GM21526 (cell line): ENCODE results near the gene NDUFA13.

Source experiments
- ATAC-seq: cut with Tn5 transposase; IDR thresholded peaks from one replicate; pipeline ENCODE4 v1.9.1; 2021; ENCODE audit warnings: moderate library complexity; ENCODE audit not compliant: unreplicated experiment, low FRiP score

The NDUFA13 gene

GRCh38 chr19:19531951-19532805 lies 16.2 kb downstream of the NDUFA13 start:
- no peak for ATAC-seq

DNA sequence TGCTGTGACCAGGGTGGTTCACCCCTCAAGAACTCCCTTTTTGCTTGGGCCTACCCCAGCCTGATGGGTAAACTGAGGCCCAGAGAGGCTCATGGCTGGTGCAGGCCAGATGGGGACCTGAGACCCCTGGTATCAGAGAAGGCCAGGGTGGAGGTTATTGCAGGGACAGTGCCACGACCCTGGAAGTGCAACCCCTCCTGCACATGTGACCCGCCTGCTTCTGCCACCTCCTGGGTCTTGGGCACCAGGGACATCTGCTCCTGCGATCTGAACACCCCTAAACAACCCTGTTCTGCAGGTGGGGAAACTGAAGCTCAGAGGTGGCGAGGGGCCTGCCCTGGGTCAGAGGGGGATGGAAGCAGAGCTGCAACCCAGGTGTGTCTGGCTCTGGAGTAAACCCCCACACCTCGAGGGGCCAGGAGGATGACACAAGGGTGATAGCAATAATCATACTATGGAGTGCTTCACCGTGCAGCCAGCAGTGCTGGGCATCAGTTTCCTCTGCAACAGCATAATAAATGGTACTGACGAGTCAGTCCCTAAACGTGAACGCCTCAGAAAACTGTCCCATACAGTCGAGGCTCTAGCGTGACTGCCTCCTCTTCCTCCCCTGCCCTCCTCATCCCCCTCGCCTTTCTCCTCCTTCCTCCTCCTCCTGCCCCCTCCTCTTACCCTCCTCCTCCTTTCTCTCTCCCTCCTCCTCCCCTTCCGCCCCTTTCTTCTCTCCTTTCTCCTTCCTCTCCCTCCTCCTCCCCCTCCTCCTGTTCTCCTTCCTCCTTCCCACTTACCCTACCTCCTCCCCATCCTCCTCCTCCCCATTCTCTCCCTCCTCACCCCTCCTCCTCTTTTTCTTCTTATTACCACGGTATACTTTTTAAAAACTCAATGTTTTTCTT lies 17.0 kb downstream of the NDUFA13 start:
- ATAC-seq = no peak

DNA sequence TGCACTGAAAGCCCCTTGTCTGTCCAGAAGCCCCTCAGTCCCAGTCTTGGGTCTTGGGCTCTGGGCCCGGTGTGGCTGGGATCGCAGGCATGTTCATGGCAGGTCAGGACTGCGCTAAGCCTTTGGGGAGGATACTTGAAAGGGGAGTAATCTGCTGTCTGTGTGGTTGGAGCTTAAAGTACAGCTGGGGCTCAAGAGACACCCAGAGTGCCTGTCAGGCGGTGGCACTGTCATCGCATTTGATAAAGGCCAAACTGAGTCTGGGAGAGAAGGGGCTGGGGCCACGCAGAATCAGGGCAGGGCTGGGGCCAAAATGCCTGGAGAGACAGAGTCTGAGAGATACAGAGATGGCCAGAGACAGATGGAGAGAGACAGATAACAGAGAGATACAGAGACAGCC lies 17.8 kb downstream of the NDUFA13 start:
- ATAC-seq = no peak

DNA sequence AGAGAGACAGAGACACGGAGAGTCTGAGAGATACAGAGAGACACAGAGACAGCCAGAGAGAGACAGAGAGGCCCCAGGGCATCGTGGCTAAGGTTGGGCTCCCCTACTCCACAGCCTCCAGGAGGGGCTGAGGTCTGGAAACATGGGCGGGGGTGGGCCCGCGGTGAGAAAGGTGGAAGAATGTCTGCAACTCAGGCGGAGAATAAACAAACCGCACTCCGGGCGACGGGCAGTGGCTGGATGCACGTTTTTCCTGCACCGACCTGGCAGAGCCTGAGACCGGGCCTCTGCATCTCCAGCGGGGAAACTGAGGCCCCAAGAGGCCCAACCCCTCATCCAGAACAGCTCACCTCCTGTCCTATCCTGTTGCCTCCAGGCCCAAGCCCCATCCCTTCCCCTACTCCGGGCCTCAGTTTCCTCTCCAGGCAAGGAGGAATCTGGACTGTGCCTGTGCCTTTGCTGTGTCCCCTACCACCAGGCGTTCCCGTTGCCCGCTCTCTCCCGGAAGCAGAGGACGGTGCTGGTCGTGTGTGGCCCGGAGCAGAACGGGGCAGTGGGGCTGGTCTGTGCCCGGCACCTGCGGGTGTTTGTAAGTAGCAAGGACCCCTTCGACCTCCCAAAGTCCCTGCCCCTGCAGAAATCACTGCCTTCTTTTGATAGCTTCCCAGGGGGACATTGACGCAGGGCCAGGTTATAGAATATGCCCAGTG lies 18.7 kb downstream of the NDUFA13 start:
- ATAC-seq = no peak

- ATAC-seq = no peak
Observed at GRCh38 chr19:19535311-19536191, 19.5 kb downstream of the NDUFA13 start.

- no peak for ATAC-seq
Observed at GRCh38 chr19:19537075-19538048, 21.3 kb downstream of the NDUFA13 start.

DNA sequence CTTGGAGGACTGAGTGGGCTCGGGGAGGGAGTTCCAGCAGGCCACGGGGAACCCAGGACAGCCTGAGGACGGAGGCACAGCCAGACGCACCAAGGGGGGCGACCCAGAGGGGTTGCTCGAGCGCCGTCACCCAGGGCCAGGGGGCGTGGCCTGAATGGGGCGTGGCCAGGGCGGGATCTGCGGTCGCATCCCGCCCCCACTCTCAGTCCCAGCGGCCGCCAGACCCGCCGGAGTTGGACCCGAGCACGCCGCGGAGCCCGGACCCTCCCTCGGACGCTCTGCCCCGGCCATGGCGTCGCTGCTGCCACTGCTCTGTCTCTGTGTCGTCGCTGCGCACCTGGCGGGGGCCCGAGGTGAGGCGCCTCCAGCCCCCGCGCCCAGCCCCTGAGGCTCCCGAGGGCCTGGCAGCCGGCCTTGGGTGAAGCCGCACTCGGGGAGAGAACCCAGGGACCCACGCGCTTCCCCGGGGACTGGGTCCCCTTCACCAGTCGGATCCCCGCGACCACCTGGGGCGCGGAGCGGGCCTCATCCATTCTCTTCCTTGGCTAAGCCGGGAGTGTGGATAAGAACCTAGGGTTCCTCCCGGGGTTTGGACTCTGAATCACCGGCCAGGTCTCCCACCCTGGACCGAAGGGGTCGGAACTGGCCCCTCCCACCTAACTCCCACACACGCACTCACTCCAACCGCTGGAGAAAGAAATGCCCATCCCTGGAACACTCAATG lies 22.2 kb downstream of the NDUFA13 start, which contains the start of gene CILP2:
Gene CILP2 (plus strand): TSS at position 205 of the 724 bp plus-strand sequence. CDS start 85 bp downstream, at position 290.
- no peak for ATAC-seq

- ATAC-seq = no peak
Observed at GRCh38 chr19:19538785-19539166, 22.8 kb downstream of the NDUFA13 start.

DNA sequence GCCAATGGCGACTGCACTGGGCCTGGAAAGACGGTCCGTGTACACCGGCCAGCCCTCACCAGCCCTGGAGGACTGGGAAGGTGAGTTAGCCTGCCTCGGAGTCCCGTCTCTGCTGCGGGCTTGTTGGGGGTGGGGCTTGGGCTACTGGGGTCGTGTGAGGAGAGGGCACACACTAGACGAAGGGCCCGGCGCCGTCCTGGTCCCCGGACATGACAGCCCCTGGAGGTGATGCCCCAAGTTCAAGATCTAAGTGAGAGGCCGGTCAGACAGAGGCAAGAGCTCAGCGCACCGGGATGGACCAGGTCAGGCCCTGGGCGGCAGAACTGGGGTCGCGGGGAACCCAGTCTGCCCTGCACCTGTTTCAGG lies 23.7 kb downstream of the NDUFA13 start:
- no peak for ATAC-seq

GRCh38 chr19:19540064-19540714 lies 24.2 kb downstream of the NDUFA13 start:
- ATAC-seq = no peak

DNA sequence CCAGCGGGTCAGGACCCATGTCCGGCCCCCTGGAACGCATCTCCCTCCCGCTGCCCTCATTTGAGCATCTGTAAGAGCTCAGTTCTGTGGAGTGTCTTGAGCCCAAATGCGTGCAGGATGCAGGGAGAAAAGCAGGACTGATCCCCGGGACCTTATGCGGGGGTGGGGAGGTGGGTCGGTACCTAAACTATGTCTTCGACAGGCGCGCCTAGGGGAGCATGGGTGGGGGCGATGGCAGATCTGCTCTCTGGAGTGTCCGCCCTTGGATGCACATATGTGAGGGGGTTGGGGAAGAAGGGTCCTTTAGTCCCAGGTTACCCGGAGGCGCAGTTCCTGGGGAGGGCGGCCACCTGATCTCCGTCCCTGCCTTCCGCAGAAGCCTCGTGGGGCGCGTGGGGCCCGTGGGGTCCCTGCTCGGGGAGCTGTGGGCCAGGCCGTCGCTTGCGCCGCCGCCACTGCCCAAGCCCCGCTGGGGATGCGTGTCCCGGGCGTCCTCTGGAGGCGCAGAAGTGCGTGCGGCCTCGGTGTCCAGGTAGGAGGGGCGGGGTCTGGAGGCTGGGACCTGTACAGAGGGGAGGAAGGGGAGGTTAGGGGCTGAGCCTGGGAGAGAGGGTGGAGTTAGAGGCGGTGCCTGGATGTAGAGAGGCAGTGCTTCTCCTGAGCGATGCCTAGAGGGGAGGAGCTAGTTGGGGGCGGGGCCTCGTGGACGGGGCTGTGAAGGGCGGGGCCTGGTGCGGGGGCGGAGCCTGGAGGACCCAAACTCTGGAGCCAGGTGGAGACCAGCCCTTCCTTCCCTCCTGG lies 24.9 kb downstream of the NDUFA13 start:
- ATAC-seq = peak; percentile 44

GRCh38 chr19:19541616-19542015 lies 25.6 kb downstream of the NDUFA13 start:
- no peak for ATAC-seq

DNA sequence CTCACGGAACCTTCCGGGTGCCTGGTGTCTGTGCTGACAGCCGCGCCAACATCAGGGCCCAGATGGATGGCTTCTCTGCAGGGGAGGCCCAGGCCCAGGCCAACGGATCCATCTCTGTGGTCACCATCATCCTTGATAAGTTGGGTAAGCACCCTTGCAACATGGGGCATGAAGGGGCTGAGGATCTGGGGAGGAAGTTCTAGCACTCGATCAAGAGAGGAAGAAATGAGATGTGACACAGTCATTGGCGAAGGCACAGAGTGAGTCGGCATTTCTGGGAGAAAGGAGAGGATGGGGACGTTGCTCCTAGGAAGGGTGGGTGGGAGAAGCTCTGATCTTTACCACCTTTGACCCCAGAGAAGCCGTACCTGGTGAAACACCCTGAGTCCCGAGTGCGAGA lies 26.5 kb downstream of the NDUFA13 start:
- ATAC-seq = no peak

DNA sequence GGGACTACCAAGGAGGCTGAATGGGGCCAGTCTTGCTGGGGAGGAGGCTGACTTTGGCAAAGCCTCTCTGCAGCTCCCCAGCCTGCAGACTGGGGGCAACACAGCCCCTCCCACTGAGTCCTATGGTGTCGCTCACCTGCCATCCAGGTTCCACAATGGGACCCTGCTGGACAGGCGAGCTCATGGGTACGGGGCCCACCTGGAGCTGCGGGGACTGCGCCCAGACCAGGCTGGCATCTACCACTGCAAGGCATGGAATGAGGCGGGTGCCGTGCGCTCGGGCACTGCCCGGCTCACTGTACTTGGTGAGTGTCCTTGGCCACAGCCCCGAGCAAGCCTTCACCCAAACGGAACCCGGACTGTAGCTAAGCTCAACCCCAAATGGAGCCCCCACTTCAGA lies 27.1 kb downstream of the NDUFA13 start:
- ATAC-seq = no peak

GRCh38 chr19:19543640-19544039 lies 27.6 kb downstream of the NDUFA13 start:
- no peak for ATAC-seq

- ATAC-seq = no peak
Observed at GRCh38 chr19:19544257-19544953, 28.4 kb downstream of the NDUFA13 start.
